K562 (cell line): ENCODE results near the gene EPB41L1. TPM values are rescaled to one million over a fixed set of nuclear protein-coding genes. Genes with fewer than 3 reads are reported as not detected.

Experiments used
- E2F3 ChIP-seq: fragments of 250-450 bp; sonication (Bioruptor Pico); IDR thresholded peaks from 2 replicates; pipeline ENCODE4 v1.4.0; 2020; ENCODE audit warnings: mild to moderate bottlenecking
- ELF2 ChIP-seq: fragments of 250-450 bp; sonication (Bioruptor Pico); IDR thresholded peaks from 2 replicates; pipeline ENCODE4 v1.5.0; 2021; ENCODE audit warnings: mild to moderate bottlenecking
- ETV6 ChIP-seq, 3 experiments: fragments of 150-350 bp in 1 of 3; sonication (generic) in 1 of 3; formaldehyde crosslinking in 1 of 3; IDR thresholded peaks; 2 replicates each; pipeline versions ENCODE4 v1.6.1 to v1.8.0; 2014 to 2022; ENCODE audit warnings: borderline replicate concordance in 2 of 3, low read depth in 2 of 3, antibody characterized with exemption in 1 of 3, low read length in 1 of 3, mild to moderate bottlenecking in 1 of 3, missing genetic modification reagents in 1 of 3
- MGA ChIP-seq: fragments of 450-650 bp; IDR thresholded peaks from 2 replicates; pipeline ENCODE4 v1.6.1; 2016; ENCODE audit warnings: mild to moderate bottlenecking, moderate library complexity
- SLC30A9 ChIP-seq: fragments of 250-450 bp; sonication (Bioruptor Pico); IDR thresholded peaks from 2 replicates; pipeline ENCODE4 v1.8.0; 2022; ENCODE audit warnings: mild to moderate bottlenecking, moderate library complexity
- U2AF2 ChIP-seq: fragments of 200-400 bp; formaldehyde crosslinking; optimal IDR thresholded peaks from 2 replicates; pipeline ENCODE3; 2017; ENCODE audit warnings: low read depth, mild to moderate bottlenecking, low read length
- ZNF124 ChIP-seq: sonication (generic); formaldehyde crosslinking; IDR thresholded peaks from 2 replicates; pipeline ENCODE4 v1.8.1; 2022; ENCODE audit warnings: missing genetic modification reagents
- ZNF507 ChIP-seq: conservative IDR thresholded peaks from 2 replicates; pipeline ENCODE4 v1.6.1; 2017; ENCODE audit warnings: missing genetic modification characterization, missing compliant biosample characterization
- ZNF589 ChIP-seq: fragments of 200-800 bp; sonication (Bioruptor generic); IDR thresholded peaks from 2 replicates; pipeline ENCODE4 v1.6.1; 2016; ENCODE audit warnings: low read depth, missing genetic modification characterization, missing compliant biosample characterization
- ZNF695 ChIP-seq: fragments of 450-650 bp; formaldehyde crosslinking; IDR thresholded peaks from 2 replicates; pipeline ENCODE4 v1.4.0; 2020; ENCODE audit warnings: mild to moderate bottlenecking, moderate library complexity
- polyA plus RNA-seq, 8 experiments: library from polyadenylated mRNA; depleted of rRNA in 4 of 8; stranded (reverse) in 5 of 8; unstranded in 3 of 8; fragments of >200 nt; fragmentation: Nextera tagmentation in 2 of 8; fragmentation: Illumina TruSeq in 1 of 8; extraction: Ambion mirVana in 2 of 8; extraction: Trizol in 1 of 8; gene quantifications; 2 replicates each; pipeline versions ENCODE4 v1.2.1 to v1.2.3, GENCODE V29; 2011 to 2014; ENCODE audit warnings: inconsistent platforms in 1 of 8, missing spikeins in 1 of 8
- total RNA-seq, 7 experiments: library from RNA; depleted of rRNA in 6 of 7; stranded (reverse); fragments of >200 nt in 6 of 7; fragmentation: Illumina TruSeq in 2 of 7; extraction: Trizol in 2 of 7; gene quantifications; 2 replicates each; pipeline versions ENCODE4 v1.2.1 to v1.2.3, GENCODE V29; 2011 to 2021; ENCODE audit warnings: low replicate concordance in 1 of 7

The EPB41L1 gene
- total and polyA plus RNA-seq, 9 of the 15 experiments (the other 6 are each of a cell fraction or from before 2014, with no cell fraction given), result 0.11 to 4.3 (median 1.3) TPM

- TF ChIP-seq MGA, result no peak
- no peak for TF ChIP-seq ZNF507 (tag)
- TF ChIP-seq U2AF2, result no peak
- no peak for TF ChIP-seq ZNF589 (CRISPR knock-in tag)
- no peak for TF ChIP-seq SLC30A9 (CRISPR knock-in tag)
- no peak for TF ChIP-seq ZNF695 (CRISPR knock-in tag)
- TF ChIP-seq ZNF124, result no peak
- no peak for TF ChIP-seq ETV6 (IDR thresholded peaks at IDR 0.05; ENCODE audit: borderline replicate concordance in 1 of 2, low read depth in 2 of 2, low read length in 1 of 2)
- TF ChIP-seq ETV6 (CRISPR knock-in tag; IDR thresholded peaks at IDR 0.05; ENCODE audit: borderline replicate concordance), result no peak
- no peak for TF ChIP-seq ELF2 (CRISPR knock-in tag)
- TF ChIP-seq E2F3 (CRISPR knock-in tag), result no peak
Measured at GRCh38 chr20:36107881-36108280, 46.7 kb upstream of the EPB41L1 start (continued).
